ENCODE results near the gene PPP6R3.

DNA sequence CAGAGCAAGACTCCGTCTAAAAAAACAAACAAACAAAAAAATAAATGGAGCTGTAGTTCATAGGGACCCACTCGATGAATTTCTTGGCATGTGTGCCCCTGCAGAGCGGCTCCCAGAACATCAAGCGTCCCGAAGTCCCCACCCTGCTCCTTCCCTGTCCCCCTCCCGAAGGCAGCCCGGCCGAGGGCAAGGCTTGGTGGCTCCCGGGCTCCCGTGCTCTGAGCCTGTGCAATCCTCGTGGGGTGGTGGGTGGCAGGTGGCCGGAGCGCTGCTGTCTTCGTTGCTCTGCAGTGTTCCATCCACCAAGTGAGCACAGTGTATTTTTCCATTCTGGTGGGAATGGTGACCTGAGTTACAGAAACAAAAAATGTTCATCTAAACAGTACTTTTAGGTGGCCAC is 190.2 kb downstream of the PPP6R3 start:
- TF ChIP-seq IKZF4 (CRISPR knock-in tag; IDR thresholded peaks at IDR 0.05; ENCODE audit: borderline replicate concordance, low read depth, not compliant biosample characterization): no peak
- TF ChIP-seq ZNF362 (CRISPR knock-in tag; IDR thresholded peaks at IDR 0.05; ENCODE audit: borderline replicate concordance): no peak
- TF ChIP-seq, protein P1, sequence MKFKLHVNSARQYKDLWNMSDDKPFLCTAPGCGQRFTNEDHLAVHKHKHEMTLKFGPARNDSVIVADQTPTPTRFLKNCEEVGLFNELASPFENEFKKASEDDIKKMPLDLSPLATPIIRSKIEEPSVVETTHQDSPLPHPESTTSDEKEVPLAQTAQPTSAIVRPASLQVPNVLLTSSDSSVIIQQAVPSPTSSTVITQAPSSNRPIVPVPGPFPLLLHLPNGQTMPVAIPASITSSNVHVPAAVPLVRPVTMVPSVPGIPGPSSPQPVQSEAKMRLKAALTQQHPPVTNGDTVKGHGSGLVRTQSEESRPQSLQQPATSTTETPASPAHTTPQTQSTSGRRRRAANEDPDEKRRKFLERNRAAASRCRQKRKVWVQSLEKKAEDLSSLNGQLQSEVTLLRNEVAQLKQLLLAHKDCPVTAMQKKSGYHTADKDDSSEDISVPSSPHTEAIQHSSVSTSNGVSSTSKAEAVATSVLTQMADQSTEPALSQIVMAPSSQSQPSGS (CRISPR knock-in tag; IDR thresholded peaks at IDR 0.05): no peak
- TF ChIP-seq, protein P2, sequence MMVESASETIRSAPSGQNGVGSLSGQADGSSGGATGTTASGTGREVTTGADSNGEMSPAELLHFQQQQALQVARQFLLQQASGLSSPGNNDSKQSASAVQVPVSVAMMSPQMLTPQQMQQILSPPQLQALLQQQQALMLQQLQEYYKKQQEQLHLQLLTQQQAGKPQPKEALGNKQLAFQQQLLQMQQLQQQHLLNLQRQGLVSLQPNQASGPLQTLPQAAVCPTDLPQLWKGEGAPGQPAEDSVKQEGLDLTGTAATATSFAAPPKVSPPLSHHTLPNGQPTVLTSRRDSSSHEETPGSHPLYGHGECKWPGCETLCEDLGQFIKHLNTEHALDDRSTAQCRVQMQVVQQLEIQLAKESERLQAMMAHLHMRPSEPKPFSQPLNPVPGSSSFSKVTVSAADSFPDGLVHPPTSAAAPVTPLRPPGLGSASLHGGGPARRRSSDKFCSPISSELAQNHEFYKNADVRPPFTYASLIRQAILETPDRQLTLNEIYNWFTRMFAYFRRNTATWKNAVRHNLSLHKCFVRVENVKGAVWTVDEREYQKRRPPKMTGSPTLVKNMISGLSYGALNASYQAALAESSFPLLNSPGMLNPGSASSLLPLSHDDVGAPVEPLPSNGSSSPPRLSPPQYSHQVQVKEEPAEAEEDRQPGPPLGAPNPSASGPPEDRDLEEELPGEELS (CRISPR knock-in tag; IDR thresholded peaks at IDR 0.05): no peak
- TF ChIP-seq, protein P3, sequence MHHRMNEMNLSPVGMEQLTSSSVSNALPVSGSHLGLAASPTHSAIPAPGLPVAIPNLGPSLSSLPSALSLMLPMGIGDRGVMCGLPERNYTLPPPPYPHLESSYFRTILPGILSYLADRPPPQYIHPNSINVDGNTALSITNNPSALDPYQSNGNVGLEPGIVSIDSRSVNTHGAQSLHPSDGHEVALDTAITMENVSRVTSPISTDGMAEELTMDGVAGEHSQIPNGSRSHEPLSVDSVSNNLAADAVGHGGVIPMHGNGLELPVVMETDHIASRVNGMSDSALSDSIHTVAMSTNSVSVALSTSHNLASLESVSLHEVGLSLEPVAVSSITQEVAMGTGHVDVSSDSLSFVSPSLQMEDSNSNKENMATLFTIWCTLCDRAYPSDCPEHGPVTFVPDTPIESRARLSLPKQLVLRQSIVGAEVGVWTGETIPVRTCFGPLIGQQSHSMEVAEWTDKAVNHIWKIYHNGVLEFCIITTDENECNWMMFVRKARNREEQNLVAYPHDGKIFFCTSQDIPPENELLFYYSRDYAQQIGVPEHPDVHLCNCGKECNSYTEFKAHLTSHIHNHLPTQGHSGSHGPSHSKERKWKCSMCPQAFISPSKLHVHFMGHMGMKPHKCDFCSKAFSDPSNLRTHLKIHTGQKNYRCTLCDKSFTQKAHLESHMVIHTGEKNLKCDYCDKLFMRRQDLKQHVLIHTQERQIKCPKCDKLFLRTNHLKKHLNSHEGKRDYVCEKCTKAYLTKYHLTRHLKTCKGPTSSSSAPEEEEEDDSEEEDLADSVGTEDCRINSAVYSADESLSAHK (CRISPR knock-in tag; IDR thresholded peaks at IDR 0.05; ENCODE audit: borderline replicate concordance): no peak
- TF ChIP-seq, protein P4, sequence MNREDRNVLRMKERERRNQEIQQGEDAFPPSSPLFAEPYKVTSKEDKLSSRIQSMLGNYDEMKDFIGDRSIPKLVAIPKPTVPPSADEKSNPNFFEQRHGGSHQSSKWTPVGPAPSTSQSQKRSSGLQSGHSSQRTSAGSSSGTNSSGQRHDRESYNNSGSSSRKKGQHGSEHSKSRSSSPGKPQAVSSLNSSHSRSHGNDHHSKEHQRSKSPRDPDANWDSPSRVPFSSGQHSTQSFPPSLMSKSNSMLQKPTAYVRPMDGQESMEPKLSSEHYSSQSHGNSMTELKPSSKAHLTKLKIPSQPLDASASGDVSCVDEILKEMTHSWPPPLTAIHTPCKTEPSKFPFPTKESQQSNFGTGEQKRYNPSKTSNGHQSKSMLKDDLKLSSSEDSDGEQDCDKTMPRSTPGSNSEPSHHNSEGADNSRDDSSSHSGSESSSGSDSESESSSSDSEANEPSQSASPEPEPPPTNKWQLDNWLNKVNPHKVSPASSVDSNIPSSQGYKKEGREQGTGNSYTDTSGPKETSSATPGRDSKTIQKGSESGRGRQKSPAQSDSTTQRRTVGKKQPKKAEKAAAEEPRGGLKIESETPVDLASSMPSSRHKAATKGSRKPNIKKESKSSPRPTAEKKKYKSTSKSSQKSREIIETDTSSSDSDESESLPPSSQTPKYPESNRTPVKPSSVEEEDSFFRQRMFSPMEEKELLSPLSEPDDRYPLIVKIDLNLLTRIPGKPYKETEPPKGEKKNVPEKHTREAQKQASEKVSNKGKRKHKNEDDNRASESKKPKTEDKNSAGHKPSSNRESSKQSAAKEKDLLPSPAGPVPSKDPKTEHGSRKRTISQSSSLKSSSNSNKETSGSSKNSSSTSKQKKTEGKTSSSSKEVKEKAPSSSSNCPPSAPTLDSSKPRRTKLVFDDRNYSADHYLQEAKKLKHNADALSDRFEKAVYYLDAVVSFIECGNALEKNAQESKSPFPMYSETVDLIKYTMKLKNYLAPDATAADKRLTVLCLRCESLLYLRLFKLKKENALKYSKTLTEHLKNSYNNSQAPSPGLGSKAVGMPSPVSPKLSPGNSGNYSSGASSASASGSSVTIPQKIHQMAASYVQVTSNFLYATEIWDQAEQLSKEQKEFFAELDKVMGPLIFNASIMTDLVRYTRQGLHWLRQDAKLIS (CRISPR knock-in tag; IDR thresholded peaks at IDR 0.05): no peak
- no peak for TF ChIP-seq KLF6 (CRISPR knock-in tag; IDR thresholded peaks at IDR 0.05)
- TF ChIP-seq HOXA7 (CRISPR knock-in tag; IDR thresholded peaks at IDR 0.05): no peak
- TF ChIP-seq KLF15 (CRISPR knock-in tag; IDR thresholded peaks at IDR 0.05; ENCODE audit: borderline replicate concordance): no peak
